HEK293T (cell line): ENCODE results near the gene TMEM273.

Source experiments
- CTCF ChIA-PET: fragments of 350-600 bp; formaldehyde crosslinking; extraction: SDS; loops from one replicate; lab custom pipeline; 2021; ENCODE audit warnings: antibody characterized with exemption, inconsistent platforms; lab: Yijun Ruan, JAX
- POLR2A ChIA-PET: fragments of 350-600 bp; formaldehyde crosslinking; extraction: SDS; loops from one replicate; lab custom pipeline; 2020; ENCODE audit warnings: antibody characterized with exemption, inconsistent platforms; lab: Yijun Ruan, JAX
- DNase-seq: peaks from one replicate; pipeline ENCODE4 v3.0.0; 2012; ENCODE audit warnings: mixed read lengths; ENCODE audit errors: extremely low spot score
- ARNT ChIP-seq: fragments of 450-650 bp; IDR thresholded peaks from 2 replicates; pipeline ENCODE4 v1.6.1; 2017; ENCODE audit warnings: mild to moderate bottlenecking
- BHLHE40 ChIP-seq: fragments of 450-650 bp; IDR thresholded peaks from 2 replicates; pipeline ENCODE4 v1.6.1; 2016; ENCODE audit warnings: mild to moderate bottlenecking, moderate library complexity, borderline replicate concordance
- CTBP1 ChIP-seq: fragments of 450-650 bp; IDR thresholded peaks from 2 replicates; pipeline ENCODE4 v1.6.1; 2016; ENCODE audit warnings: borderline replicate concordance
- ELF4 ChIP-seq: fragments of 450-650 bp; IDR thresholded peaks from 2 replicates; pipeline ENCODE4 v1.6.1; 2017; ENCODE audit warnings: antibody characterized with exemption
- FOXA1 ChIP-seq: fragments of 450-650 bp; IDR thresholded peaks from 2 replicates; pipeline ENCODE4 v1.6.1; 2016; ENCODE audit warnings: mild to moderate bottlenecking
- FOXK2 ChIP-seq: fragments of 450-650 bp; IDR thresholded peaks from 2 replicates; pipeline ENCODE4 v1.6.1; 2016; ENCODE audit warnings: mild to moderate bottlenecking
- FOXM1 ChIP-seq: fragments of 450-650 bp; IDR thresholded peaks from 2 replicates; pipeline ENCODE4 v1.6.1; 2017; ENCODE audit warnings: mild to moderate bottlenecking, borderline replicate concordance
- HDGF ChIP-seq: fragments of 450-650 bp; IDR thresholded peaks from 2 replicates; pipeline ENCODE4 v1.6.1; 2017; ENCODE audit warnings: antibody characterized with exemption, borderline replicate concordance
- L3MBTL2 ChIP-seq: fragments of 450-650 bp; conservative IDR thresholded peaks from 2 replicates; pipeline ENCODE4 v1.6.1; 2016; ENCODE audit warnings: mild to moderate bottlenecking
- LEF1 ChIP-seq: fragments of 450-650 bp; IDR thresholded peaks from 2 replicates; pipeline ENCODE4 v1.6.1; 2017; ENCODE audit warnings: mild to moderate bottlenecking, borderline replicate concordance
- NFRKB ChIP-seq: fragments of 450-650 bp; IDR thresholded peaks from 2 replicates; pipeline ENCODE4 v1.6.1; 2016; ENCODE audit warnings: mild to moderate bottlenecking, moderate library complexity
- PKNOX1 ChIP-seq: fragments of 450-650 bp; IDR thresholded peaks from 2 replicates; pipeline ENCODE4 v1.6.1; 2016
- SP1 ChIP-seq: fragments of 450-650 bp; IDR thresholded peaks from 2 replicates; pipeline ENCODE4 v1.6.1; 2017
- SUZ12 ChIP-seq: fragments of 450-650 bp; IDR thresholded peaks from 2 replicates; pipeline ENCODE4 v1.6.1; 2016; ENCODE audit warnings: mild to moderate bottlenecking
- TARDBP ChIP-seq: fragments of 450-650 bp; IDR thresholded peaks from 2 replicates; pipeline ENCODE4 v1.6.1; 2016
- ZNF384 ChIP-seq: fragments of 450-650 bp; IDR thresholded peaks from 2 replicates; pipeline ENCODE4 v1.6.1; 2016

TMEM273 gene

GRCh38 chr10:49151481-49151880 is 36.7 kb downstream of the TMEM273 start:
- ChIA-PET CTCF (no interaction called here), POLR2A (no interaction called here)

GRCh38 chr10:49151025-49151445 is 37.2 kb downstream of the TMEM273 start:
- CTCF ChIA-PET, result no interaction called here
- TF ChIP-seq SUZ12, result no peak
- TF ChIP-seq NFRKB, result no peak
- TF ChIP-seq ELF4, result no peak
- TF ChIP-seq LEF1, result no peak
- TF ChIP-seq ZNF384, result no peak
- TF ChIP-seq TARDBP, result no peak
- TF ChIP-seq L3MBTL2, result no peak
- TF ChIP-seq BHLHE40, result no peak
- no peak for TF ChIP-seq PKNOX1
- no peak for TF ChIP-seq ARNT
- TF ChIP-seq FOXK2, result no peak
- no peak for TF ChIP-seq FOXA1
- TF ChIP-seq CTBP1, result no peak
- TF ChIP-seq SP1, result no peak
- TF ChIP-seq HDGF, result no peak
- no peak for DNase-seq
- POLR2A ChIA-PET, result no interaction called here

More at GRCh38 chr10:49151481-49151880, 36.7 kb downstream of the TMEM273 start:
- no peak for DNase-seq
- TF ChIP-seq FOXM1, result no peak
- no peak for TF ChIP-seq PKNOX1
- no peak for TF ChIP-seq HDGF
- no peak for TF ChIP-seq ZNF384
- no peak for TF ChIP-seq BHLHE40
- no peak for TF ChIP-seq FOXK2
- no peak for TF ChIP-seq LEF1
- TF ChIP-seq L3MBTL2, result no peak
- TF ChIP-seq FOXA1, result no peak
- no peak for TF ChIP-seq SP1
- no peak for TF ChIP-seq CTBP1

DNA sequence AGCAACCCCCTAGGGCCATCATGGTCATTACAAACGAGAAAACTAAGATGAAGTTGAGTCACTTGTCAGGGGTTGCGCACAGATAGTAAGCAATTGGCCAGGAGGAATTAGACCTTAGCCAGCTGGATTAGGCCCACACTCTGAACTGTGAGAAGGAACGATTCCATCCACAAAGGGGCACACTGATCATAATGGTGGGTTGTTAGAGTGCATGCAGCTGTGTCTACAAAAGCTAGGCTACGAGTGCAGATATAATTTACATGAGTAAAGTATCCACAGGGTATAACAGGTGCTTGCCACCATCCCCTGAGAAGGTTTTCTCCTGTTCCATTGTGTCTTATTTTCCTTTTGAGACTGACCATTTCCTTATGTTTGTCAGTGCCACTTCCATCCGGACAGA is 37.8 kb downstream of the TMEM273 start:
- DNase-seq, result no peak
- POLR2A ChIA-PET, result no interaction called here
- CTCF ChIA-PET, result interaction anchor here (0.5 kb wide), 1 partner anchor 24 kb away, joined by 3 read pairs; no protein-coding TSS in a partner anchor
- no peak for TF ChIP-seq L3MBTL2
- TF ChIP-seq SUZ12, result no peak
- TF ChIP-seq ELF4, result no peak
- TF ChIP-seq BHLHE40, result no peak
- TF ChIP-seq CTBP1, result no peak
- no peak for TF ChIP-seq SP1
- no peak for TF ChIP-seq PKNOX1
- TF ChIP-seq FOXM1, result no peak
- no peak for TF ChIP-seq LEF1
- no peak for TF ChIP-seq FOXA1
- TF ChIP-seq FOXK2, result no peak
- TF ChIP-seq ZNF384, result no peak
- TF ChIP-seq TARDBP, result no peak
- no peak for TF ChIP-seq NFRKB
- TF ChIP-seq HDGF, result no peak
- no peak for TF ChIP-seq ARNT

- TF ChIP-seq L3MBTL2, result no peak
- no peak for TF ChIP-seq NFRKB
- no peak for TF ChIP-seq FOXK2
- TF ChIP-seq FOXA1, result no peak
- CTCF ChIA-PET, result interaction anchor here (0.5 kb wide), 1 partner anchor 24 kb away, joined by 3 read pairs; no protein-coding TSS in a partner anchor
- POLR2A ChIA-PET, result no interaction called here
- DNase-seq, result no peak
These were observed 38.3 kb downstream of the TMEM273 start for GRCh38 chr10:49149881-49150280.

DNA sequence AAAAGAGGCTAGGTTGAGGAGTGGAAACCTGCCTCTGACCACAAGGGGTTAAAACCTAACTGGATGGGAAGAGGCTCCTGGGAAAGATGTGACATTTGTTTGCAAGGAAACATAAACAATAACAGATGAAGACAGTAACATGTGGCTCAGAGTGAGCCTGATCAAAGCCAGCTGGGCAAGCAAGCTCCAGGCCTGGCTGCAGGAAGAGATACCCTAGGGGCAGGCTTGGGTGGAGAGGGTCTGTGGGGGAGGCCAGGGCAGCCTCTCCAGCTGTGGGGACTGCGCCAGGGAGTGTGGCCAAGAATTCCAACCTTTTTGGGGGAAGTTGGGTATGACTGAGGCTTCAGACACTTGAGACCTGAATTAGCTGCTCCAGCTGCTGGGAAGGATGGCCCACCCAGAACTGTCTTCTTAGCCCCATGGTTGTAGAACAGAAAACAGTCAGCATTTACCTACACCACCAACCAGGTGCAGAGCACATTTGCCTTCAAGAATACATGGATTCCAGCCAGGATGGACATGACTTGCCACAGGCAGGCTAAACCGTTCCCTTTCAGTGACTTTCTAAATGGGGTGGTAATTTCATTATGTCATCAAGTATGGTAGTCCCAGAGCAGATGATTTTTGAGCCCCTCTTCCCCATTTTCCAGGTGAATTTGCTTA is 44.0 kb downstream of the TMEM273 start:
- TF ChIP-seq FOXM1 (no peak), BHLHE40 (no peak), SUZ12 (no peak), HDGF (no peak), TARDBP (no peak), ARNT (no peak)
- CTCF ChIA-PET, result no interaction called here
- no peak for DNase-seq
- POLR2A ChIA-PET, result no interaction called here

DNA sequence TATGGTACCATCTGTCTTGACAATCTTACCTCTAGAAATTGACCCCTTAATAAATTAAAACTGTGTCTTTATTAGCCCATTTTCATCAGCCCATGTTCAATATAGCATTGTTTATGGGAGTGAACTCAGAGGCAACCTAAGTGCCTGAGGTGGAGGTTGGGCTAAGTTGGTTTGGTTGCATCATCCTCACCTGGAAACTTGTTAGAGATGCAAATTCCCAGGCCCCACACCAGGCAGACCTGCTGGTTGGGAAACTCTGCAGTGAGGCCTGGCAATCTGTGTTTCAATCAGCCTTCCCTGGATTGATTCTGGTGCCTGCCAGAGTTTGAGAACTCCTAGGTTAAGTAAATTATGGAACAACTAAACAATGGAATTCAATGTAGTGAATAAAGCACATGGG is 44.9 kb downstream of the TMEM273 start:
- DNase-seq, result no peak
- CTCF ChIA-PET, result no interaction called here
- no peak for TF ChIP-seq SUZ12
- TF ChIP-seq PKNOX1, result no peak
- TF ChIP-seq CTBP1, result no peak
- POLR2A ChIA-PET, result no interaction called here
